HG02870 (cell line): ENCODE measurements around the gene STOX1.
"Not testable (repeated sequence)": the region's sequence is repeated elsewhere in the genome, so short reads cannot be mapped to it uniquely, and the experiment has no call there.

Experiments used
- ATAC-seq: cut with Tn5 transposase; IDR thresholded peaks from one replicate; pipeline ENCODE4 v1.9.1; 2021; ENCODE audit warnings: mild to moderate bottlenecking, moderate library complexity; ENCODE audit not compliant: unreplicated experiment

Gene STOX1

GRCh38 chr10:68828083-68828601 lies 811 bp downstream of the STOX1 start:
- not testable (repeated sequence) for ATAC-seq

GRCh38 chr10:68828833-68829232 lies 1.5 kb downstream of the STOX1 start:
- no peak for ATAC-seq

GRCh38 chr10:68829521-68829920 lies 2.2 kb downstream of the STOX1 start:
- no peak for ATAC-seq

- no peak for ATAC-seq
These were observed 2.6 kb downstream of the STOX1 start for GRCh38 chr10:68829952-68830351.

GRCh38 chr10:68831961-68832455 lies 4.7 kb downstream of the STOX1 start:
- ATAC-seq, result no peak

- no peak for ATAC-seq
These were observed 5.3 kb downstream of the STOX1 start for GRCh38 chr10:68832601-68833000.

GRCh38 chr10:68837626-68838322 lies 10.4 kb downstream of the STOX1 start:
- ATAC-seq, result no peak

- not testable (repeated sequence) for ATAC-seq
These were observed 13.3 kb downstream of the STOX1 start for GRCh38 chr10:68840650-68841049.

- ATAC-seq, result no peak
These were observed 20.9 kb downstream of the STOX1 start for GRCh38 chr10:68848281-68848680.

GRCh38 chr10:68848806-68849205 lies 21.5 kb downstream of the STOX1 start:
- no peak for ATAC-seq

GRCh38 chr10:68856352-68856751 lies 29.0 kb downstream of the STOX1 start:
- ATAC-seq, result no peak

- no peak for ATAC-seq
These were observed 29.7 kb downstream of the STOX1 start for GRCh38 chr10:68857005-68857404.

- ATAC-seq, result no peak
These were observed 33.9 kb downstream of the STOX1 start for GRCh38 chr10:68861253-68861652.

- no peak for ATAC-seq
These were observed 37.3 kb downstream of the STOX1 start for GRCh38 chr10:68864611-68865010.

GRCh38 chr10:68868173-68868572 lies 40.8 kb downstream of the STOX1 start:
- ATAC-seq, result not testable (repeated sequence)

GRCh38 chr10:68869623-68870022 lies 42.3 kb downstream of the STOX1 start:
- no peak for ATAC-seq

GRCh38 chr10:68870061-68870460 lies 42.7 kb downstream of the STOX1 start:
- no peak for ATAC-seq

GRCh38 chr10:68870545-68871104 lies 43.3 kb downstream of the STOX1 start:
- ATAC-seq, result no peak

- no peak for ATAC-seq
These were observed 43.9 kb downstream of the STOX1 start for GRCh38 chr10:68871105-68871711.

GRCh38 chr10:68871731-68872342 lies 44.5 kb downstream of the STOX1 start:
- no peak for ATAC-seq
